Measurements from ENCODE around the gene RTP3. TPM values are rescaled to one million over a fixed set of nuclear protein-coding genes. Genes with fewer than 3 reads are reported as not detected.

RTP3 gene
- not detected in 5 replicates for total RNA-seq (2022; extraction: Qiagen RNA extraction)

DNA sequence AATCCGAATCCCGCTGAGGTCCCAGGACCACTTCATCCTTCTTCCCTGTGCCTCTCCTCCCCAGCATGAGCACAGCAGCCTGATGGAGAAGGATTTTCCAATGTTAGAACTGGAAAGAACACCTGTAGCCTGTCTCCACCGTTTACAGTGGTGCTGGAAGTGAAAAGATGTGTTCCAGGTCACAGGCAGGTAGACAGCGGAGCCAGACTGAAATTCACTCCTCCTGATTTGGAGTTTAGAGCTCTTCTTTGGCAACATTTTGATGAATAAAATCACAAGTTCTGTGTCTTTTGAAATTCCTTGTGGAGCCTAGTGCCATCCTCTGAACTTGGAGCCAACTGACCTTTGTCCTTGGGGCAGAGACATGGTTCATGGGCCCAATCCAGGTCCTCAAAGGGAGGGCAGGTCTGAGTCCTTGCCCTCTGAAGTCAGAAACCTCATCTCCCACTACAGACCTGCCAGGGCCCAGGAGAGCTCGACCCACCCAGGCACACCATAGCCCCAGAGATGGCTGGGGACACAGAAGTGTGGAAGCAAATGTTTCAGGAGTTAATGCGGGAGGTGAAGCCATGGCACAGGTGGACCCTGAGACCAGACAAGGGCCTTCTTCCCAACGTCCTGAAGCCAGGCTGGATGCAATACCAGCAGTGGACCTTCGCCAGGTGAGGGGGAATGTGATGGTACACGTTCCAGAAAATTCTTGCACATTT lies at the start of gene RTP3:
Gene RTP3, plus strand, starts transcription at position 421 of the 710 bp plus-strand sequence. Its CDS starts 87 bp downstream, at position 508.

DNA sequence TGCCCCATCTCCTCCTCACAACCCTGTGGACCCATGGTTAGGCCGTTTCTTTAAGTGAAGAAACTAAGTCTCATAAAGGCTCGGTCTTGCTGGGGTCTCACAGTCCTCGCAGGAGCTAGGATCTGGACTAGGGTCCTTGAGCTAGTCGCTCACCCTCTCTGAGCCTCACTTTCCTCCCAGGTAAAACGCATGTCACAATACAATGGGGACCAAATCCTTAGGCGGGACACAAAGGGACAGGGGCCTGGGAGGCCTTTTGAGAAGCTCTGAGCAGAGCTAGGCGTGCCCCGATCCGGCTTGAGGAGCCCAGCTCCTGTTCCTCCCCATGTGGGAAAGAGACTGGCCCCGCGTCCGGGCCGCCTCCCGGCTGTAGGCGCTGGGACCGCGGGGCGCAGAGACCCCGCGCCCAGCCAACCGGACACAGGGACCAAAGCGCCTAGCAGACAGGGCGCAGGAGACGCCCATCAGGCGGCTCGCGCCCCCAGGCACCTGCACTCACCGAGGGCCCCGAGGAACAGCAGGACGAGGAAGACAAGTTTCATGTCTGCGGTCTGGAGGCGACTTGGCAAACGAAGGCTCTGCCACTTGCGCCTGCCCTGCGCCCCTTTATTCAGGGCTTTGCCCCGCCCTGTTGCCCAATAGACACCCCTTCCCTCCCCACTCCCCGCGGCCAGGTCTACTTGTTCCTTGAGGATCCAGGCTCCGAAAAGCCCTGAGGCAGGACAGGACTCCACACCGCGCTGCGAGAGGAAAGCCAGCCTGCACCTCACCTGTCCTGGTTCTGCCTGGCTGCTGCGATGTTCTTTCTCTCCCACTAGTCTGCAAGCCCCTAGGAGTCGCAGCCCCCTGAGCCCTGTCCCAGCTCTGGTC lies 33.2 kb upstream of the RTP3 start, which contains the start of gene LTF:
Gene LTF, minus strand, starts transcription at position 580 of the 870 bp plus-strand sequence. Its CDS starts 38 bp downstream, at position 542.

Other genes starting within 250 kb of the RTP3 start
- not detected in 5 replicates for gene CCR2, start 143.9 kb upstream of the RTP3 start, total RNA-seq (2022; extraction: Qiagen RNA extraction)
- gene CCR5, start 127.0 kb upstream of the RTP3 start, total RNA-seq (2022; extraction: Qiagen RNA extraction): not detected in 5 replicates
- 0.06 to 0.11 TPM (median 0.07 TPM) in 3 of 5 replicates, not detected in the others for gene CCRL2, start 90.7 kb upstream of the RTP3 start, total RNA-seq (2022; extraction: Qiagen RNA extraction)
- gene LTF, start 33.1 kb upstream of the RTP3 start, total RNA-seq (2022; extraction: Qiagen RNA extraction): not detected in 5 replicates
- not detected in 5 replicates for gene LRRC2, start 68.3 kb downstream of the RTP3 start, total RNA-seq (2022; extraction: Qiagen RNA extraction)
- gene FAM240A, start 114.5 kb downstream of the RTP3 start, total RNA-seq (2022; extraction: Qiagen RNA extraction): not detected in 5 replicates
- gene ALS2CL, start 195.7 kb downstream of the RTP3 start, total RNA-seq (2022; extraction: Qiagen RNA extraction): 5.1 to 8.7 TPM (median 7.0 TPM) in 5 replicates
- 0.07 to 0.17 TPM (median 0.12 TPM) in 5 replicates for gene TMIE, start 203.4 kb downstream of the RTP3 start, total RNA-seq (2022; extraction: Qiagen RNA extraction)
- gene PRSS50, start 219.9 kb downstream of the RTP3 start, total RNA-seq (2022; extraction: Qiagen RNA extraction): not detected in 5 replicates

All from A549 treated with AZD2906 at 1 μM for 4 hours (cell line).